Uterus (tissue), 2 donors: ENCODE data around the gene CERS6.

Experiments used
- CTCF ChIP-seq, 4 experiments: fragments of 200-600 bp in 2 of 4; fragments of 450-650 bp in 2 of 4; sonication (generic) in 2 of 4; IDR thresholded peaks; one replicate each; pipeline ENCODE4 v1.5.1; 2016 to 2019; ENCODE audit warnings: antibody characterized with exemption in 4 of 4, mild to moderate bottlenecking in 2 of 4, moderate library complexity in 1 of 4
- POLR2A ChIP-seq, 2 donors: fragments of 450-650 bp; IDR thresholded peaks; one replicate each; pipeline ENCODE4 v1.6.1; 2016; ENCODE audit warnings: antibody characterized with exemption in 2 of 2, mild to moderate bottlenecking in 1 of 2, moderate library complexity in 1 of 2

DNA sequence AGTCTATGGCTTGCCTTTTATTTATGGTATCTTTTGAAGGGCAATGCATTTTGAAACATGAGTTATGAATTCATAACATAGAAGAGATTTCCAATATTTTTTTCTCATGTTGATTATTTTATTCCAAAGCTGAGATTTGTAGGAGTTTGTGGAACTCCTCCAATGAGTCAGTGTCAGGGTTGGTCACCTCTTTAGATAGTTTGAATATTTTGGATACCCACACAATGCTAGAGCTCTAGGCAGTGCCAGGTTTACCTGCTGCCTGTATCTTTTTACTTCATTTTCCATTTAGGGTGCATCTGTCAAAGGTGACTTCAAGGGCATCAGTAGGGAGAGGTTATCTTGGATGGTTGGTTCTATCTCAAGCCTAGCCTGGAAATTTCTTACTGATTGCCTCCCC is 152.7 kb downstream of the CERS6 start:
- TF ChIP-seq CTCF (IDR thresholded peaks at IDR 0.05) = no peak
- TF ChIP-seq POLR2A (IDR thresholded peaks at IDR 0.05) = no peak
